ENCODE data around the gene DPH6.
"Not testable (repeated sequence)": the region's sequence is repeated elsewhere in the genome, so short reads cannot be mapped to it uniquely, and the experiment has no call there.

The DPH6 gene

DNA sequence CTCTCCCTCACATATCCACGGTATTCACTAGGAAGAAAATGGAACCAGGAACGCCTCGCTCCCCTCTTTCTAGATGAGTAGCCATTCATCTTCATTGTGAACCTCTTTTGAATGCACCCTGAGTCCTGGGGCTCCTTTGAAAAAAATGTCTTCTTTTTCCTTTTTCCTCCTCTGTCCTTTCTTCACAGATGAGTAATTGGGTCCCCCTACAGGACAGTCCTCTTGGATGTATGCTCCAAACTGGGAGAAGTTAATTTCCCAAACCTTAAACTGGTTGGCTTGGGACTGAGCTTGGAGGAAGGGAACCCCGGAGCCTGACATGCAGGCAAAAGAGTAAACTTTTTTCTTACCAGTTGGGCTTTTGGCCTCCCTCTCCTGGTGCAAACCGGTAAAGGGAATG lies 108.8 kb downstream of the DPH6 start:
- DNase-seq (ENCODE audit: low read depth), result no peak

DNA sequence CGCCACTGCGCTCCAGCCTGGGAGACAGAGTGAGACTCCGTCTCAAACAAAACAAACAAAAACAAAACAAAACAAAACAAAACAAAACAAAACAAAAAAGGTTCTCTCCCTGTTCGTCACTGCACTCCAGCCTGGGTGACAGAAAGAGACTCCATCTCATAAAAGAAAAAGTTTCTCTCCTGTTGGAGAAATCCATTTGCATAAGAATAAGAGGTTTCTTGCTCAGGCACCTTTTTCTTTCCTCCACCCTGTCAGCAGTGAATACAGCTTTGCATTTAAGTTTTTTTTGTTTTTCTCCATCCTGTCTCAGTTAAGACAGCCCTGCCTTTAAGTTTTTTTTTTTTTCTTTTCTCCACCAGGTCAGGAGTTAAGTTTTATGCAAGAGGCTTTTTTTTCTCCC lies 109.5 kb downstream of the DPH6 start:
- no peak for DNase-seq (ENCODE audit: low read depth)

- no peak for DNase-seq (ENCODE audit: low read depth)
Observed at GRCh38 chr15:35431281-35431680, 114.7 kb downstream of the DPH6 start.

GRCh38 chr15:35430301-35430700 lies 115.7 kb downstream of the DPH6 start:
- DNase-seq (ENCODE audit: low read depth), result no peak

DNA sequence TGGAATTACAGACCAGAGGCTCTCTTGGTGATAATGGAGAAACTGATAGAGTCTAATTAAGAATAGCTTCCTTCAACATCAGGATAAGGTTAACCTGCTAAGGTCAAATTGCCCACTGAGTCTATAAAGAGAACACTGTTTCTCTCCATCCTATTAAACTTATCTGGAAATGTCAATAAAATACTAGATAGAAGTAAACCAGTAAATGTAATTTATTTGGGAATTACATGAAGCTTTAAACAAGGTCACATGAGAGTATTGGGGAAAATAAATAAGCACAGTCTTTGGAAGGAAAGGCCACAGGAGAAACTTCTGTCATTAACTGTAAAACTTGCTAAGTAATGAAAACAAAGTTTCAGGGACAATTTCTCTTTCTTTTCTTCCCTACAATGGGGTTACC lies 118.5 kb downstream of the DPH6 start:
- DNase-seq (ENCODE audit: low read depth), result no peak

DNA sequence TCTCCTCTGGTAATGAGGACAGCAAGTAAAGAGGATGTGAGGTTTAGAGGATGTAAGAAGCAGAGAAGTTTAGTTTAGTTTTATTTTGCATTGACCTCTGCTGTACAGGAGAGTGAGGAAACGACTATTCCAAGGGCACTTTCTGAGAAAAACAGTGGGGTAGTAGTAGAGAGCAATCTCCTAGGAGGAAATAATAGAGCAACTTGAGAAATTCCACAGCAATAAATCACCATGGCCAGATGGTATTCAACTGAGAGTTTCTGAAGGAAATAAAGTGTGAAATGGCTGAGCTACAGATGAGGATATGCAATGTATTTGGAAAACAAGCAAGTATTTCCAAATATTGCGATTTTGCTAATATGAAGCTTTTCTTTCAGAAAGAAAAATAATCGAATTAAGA lies 118.9 kb downstream of the DPH6 start:
- DNase-seq (ENCODE audit: low read depth), result no peak

DNA sequence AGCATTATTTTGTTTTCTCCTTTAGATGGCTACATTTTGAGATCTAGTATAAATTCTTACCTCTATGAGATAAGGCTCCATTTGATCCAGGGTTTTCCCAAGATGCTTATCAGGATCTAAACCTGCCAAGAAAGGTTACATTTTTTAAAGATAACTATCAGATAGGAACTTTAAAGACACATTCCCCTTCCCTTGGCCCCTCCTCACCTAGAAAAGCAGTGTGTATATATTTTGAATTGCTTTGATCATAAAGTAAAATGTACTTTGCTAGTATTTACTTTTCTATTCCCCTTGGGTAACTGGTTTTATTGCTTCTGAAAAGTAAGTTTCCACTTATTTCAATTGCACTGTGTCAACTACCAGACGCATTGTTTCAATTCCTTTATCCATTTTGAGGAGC lies 135.2 kb downstream of the DPH6 start:
- no peak for DNase-seq (ENCODE audit: low read depth)

- no peak for DNase-seq (ENCODE audit: low read depth)
Observed at GRCh38 chr15:35399901-35400300, 146.1 kb downstream of the DPH6 start.

GRCh38 chr15:35397027-35397426 lies 148.9 kb downstream of the DPH6 start:
- DNase-seq (ENCODE audit: low read depth), result no peak

DNA sequence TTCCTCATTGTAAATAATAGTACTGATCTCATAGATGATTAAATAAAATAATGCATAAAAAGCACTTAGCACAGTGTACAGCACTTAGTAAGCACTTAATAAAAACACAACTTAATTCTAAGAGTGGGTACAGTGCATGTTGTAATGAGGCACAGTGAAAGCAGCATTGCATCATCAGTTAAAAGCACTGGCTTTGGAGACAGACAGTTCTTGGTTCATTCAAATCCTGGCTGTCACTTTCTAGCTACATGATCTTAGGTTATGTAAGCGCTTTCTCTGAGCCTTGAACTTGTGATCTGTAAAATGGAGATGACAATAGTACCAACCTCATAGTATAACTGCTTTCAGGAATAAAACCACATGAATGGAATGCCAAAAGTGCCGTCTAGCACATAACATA lies 151.5 kb downstream of the DPH6 start:
- no peak for DNase-seq (ENCODE audit: low read depth)

GRCh38 chr15:35393398-35393797 lies 152.6 kb downstream of the DPH6 start:
- DNase-seq (ENCODE audit: low read depth), result no peak

DNA sequence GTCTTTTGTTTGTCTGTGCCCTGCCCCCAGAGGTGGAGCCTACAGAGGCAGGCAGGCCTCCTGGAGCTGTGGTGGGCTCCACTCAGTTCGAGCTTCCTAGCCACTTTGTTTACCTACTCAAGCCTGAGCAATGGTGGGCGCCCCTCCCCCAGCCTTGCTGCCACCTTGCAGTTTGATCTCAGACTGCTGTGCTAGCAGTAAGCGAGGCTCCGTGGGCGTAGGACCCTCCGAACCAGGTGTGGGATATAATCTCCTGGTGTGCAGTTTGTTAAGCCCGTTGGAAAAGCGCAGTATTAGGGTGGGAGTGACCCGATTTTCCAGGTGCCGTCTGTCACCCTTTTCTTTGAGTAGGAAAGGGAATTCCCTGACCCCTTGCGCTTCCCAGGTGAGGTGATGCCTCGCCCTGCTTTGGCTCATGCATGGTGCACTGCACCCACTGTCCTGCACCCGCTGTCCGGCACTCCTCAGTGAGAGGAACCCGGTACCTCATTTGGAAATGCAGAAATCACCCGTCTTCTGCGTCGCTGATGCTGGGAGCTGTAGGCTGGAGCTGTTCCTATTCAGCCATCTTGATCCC lies 154.5 kb downstream of the DPH6 start:
- DNase-seq (ENCODE audit: low read depth), result not testable (repeated sequence)

DNA sequence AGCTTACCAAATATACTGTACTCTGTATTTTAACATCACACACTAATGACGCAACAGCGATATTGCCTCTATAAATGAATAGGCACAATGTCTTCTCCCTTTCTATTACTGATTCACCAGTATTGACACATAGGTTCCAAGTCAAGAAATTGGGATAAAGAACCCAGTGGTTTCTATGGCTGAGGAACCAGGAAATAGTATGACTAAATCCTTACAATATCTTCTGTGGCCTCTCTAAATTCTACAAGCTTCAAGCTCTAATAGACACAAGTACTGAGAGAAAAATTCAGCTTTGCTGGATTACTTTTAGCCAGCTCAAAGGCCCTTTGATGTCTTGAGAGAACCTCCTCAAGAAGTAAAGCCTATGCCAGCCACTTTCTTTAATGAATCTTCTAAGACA lies 162.5 kb downstream of the DPH6 start:
- DNase-seq (ENCODE audit: low read depth), result no peak

DNA sequence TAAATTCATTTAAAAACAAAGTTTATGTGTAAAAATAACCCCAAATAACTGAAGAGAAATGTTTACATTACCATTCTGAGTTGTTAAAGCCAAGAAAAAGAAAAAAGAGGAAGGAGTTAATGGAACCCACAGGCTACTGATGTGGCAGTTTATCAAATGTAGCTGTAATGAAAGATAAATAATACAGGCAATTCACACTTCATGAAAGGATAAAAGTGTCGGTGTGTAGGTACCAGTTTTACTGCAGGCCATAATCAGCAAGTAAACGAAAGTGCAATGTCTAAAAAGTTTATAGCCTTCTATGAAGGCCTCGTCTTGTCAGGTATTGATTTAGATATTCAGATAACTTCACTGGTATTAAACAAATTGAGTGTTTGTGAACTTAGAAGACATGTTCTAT lies 164.6 kb downstream of the DPH6 start:
- DNase-seq (ENCODE audit: low read depth), result no peak

GRCh38 chr15:35379972-35380371 lies 166.0 kb downstream of the DPH6 start:
- no peak for DNase-seq (ENCODE audit: low read depth)

DNA sequence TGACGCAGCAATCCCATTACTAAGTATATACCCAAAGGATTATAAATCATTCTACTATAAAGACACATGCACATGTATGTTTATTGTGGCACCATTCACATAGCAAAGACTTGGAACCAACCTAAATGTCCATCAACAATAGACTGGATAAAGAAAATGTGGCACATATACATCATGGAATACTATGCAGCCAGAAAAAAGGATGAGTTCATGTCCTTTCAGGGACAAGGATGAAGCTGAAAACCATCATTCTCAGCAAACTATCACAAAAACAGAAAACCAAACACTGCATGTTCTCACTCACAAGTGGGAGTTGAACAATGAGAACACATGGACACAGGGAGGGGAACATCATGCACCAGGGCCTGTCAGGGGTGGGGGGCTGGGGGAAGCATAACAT lies 167.5 kb downstream of the DPH6 start:
- DNase-seq (ENCODE audit: low read depth), result not testable (repeated sequence)

- no peak for DNase-seq (ENCODE audit: low read depth)
Observed at GRCh38 chr15:35376707-35377106, 169.3 kb downstream of the DPH6 start.

- DNase-seq (ENCODE audit: low read depth), result no peak
Observed at GRCh38 chr15:35374661-35375060, 171.3 kb downstream of the DPH6 start.

DNA sequence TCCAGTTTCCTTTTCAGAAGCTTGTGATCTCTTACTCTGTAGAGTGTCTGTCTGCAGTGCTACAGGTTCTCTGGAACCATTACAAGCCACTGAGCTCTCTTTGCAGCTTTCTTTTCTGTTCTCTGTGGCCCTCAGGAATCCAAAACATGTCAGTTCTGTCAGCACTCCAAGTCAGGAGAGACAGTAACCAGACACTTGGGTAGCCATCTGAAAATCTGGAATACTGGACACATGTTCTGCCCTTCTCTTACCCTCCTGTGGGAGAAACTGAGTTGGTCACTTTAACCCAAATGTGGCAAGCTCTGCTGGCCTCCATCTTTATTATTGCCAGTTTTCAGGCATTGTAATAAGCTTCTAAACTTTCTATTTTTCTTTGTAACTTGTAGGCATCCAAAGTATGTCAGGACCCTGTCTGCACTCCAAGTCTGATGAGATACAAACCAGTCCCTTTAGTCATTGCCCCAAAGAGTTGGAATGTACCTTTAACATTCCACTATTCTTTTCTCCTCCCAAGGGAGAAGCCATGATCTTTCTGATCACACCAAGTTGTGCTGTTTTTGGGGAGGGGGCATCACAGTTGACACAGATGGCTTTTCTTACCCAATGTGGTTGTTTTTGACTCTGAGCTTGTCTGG lies 183.7 kb downstream of the DPH6 start:
- no peak for DNase-seq (ENCODE audit: low read depth)

DNA sequence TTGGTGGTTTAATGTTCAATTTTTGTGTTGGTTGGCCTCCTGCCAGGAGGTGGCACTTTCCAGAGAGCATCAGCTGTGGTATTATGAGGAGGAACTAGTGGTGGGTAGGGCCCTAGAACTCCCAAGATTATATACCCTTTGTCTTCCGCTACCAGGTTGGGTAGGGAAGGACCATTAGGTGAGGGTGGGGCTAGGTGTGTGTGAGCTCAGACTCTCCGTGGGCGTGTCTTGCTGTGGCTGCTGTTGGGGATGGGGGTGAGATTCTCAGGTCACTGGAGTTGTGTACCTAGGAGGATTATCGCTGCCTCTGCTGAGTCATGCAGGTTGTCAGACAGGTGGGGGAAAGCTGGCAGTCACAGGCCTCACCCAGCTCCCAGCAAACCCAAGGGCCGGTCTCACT lies 187.1 kb downstream of the DPH6 start:
- no peak for DNase-seq (ENCODE audit: low read depth)

- DNase-seq (ENCODE audit: low read depth), result no peak
Observed at GRCh38 chr15:35351059-35351458, 194.9 kb downstream of the DPH6 start.

DNA sequence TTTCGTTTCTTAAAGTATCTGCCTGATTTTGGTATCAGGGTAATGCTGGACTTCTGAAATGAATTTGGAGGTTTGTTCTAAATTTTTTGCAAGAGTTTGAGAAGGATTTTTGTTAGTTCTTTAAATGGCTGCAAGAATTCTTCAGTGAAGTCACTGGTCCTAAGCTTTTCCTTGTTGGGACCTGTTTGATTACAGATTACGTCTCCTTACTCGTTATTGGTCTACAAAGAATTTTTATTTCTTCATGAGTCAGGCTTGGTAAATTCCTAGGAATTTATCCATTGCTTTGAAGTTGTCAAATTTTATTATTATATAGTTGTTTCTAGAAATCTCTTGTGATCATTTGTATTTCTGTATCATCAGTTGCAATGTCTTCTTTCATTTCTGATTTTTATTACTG lies 196.0 kb downstream of the DPH6 start:
- no peak for DNase-seq (ENCODE audit: low read depth)

DNA sequence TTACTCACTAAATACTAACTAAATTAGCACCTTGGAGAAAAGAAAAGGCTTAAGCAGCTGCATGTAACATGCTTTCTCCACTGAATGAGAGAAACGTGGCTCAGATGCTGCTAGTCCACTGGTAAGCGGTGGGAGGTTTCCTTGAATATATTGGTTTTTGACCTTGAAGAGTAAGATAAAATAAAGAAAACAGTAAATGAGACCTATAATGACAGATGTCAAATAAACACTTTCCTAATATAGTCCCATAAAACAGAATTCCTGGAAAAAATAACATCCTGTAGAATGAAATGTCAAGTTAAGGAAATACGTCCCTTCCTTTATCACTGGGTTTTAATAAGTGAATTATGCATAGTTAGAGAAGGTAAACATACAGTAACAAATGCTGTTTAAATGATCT lies 215.0 kb downstream of the DPH6 start:
- DNase-seq (ENCODE audit: low read depth), result no peak

DNA sequence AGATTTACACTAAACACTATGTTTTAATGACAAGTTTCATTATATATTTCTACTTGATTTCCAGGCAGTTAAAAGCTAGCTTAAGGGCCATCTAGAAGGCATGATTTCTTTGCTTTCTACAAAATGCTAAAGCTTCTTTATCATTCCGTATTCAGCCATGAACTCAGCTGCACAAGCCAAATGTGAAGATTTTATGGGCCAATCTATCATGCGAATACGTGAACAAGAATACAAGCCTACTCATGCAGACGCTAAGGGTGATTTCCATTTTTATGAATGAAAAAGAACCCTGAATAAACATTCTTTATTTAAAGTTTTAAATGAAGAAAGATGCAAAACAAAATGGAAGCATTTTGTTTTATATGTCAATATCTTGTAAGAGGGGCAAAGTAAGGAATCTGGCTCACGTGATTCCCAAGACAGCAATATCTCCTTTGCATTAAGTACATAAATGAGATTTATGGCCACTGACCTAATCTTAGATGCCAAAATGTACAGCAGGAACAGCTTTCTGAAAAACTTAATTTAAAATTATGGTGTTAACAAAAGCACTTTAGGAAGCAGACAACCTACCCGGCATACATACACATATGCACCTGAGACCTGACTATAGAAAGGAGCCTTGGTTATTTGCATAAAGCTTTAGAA lies 215.8 kb downstream of the DPH6 start:
- DNase-seq (ENCODE audit: low read depth), result no peak
